H1 (cell line): Measurements from ENCODE around the gene CNIH3. TPM values are rescaled to one million over a fixed set of nuclear protein-coding genes. Genes with fewer than 3 reads are reported as not detected.

Experiments used
- CTCF ChIA-PET: fragments of 300-600 bp; sonication (Branson Sonifier 250); formaldehyde crosslinking; loops from one replicate; lab custom pipeline; 2021; ENCODE audit not compliant: partially characterized antibody; lab: Charles Lee
- POLR2A ChIA-PET: fragments of 300-600 bp; sonication (Branson Sonifier 250); formaldehyde crosslinking; loops from one replicate; lab custom pipeline; 2021; ENCODE audit warnings: inconsistent platforms; ENCODE audit not compliant: partially characterized antibody; lab: Charles Lee
- DNase-seq, 2 experiments: peaks; one replicate each; pipeline versions ENCODE4 v3.0.0 to v3.0.0-alpha.2; 2010 to 2022; ENCODE audit warnings: low spot score in 2 of 2, low read depth in 1 of 2, mixed read lengths in 1 of 2
- FAIRE-seq: peaks from 2 replicates; lab custom pipeline; 2011; peaks lifted over from hg19 to GRCh38; lab: Jason Lieb, UNC
- H2AFZ ChIP-seq: 2 replicates; pipeline ENCODE4 v1.8.1; 2012; ENCODE audit warnings: low read length, inconsistent platforms
- H2AK5ac ChIP-seq: 2 replicates; pipeline ENCODE4 v1.6.1; 2013; ENCODE audit warnings: low read depth, low read length
- H2BK120ac ChIP-seq: replicated peaks from 2 replicates; pipeline ENCODE3; 2013; ENCODE audit warnings: low read depth, low read length, inconsistent platforms
- H2BK12ac ChIP-seq: 2 replicates; pipeline ENCODE4 v1.6.1; 2013; ENCODE audit warnings: low read depth, low read length
- H2BK15ac ChIP-seq: 2 replicates; pipeline ENCODE4 v1.6.1; 2013; ENCODE audit warnings: low read length
- H2BK20ac ChIP-seq: 2 replicates; pipeline ENCODE4 v1.6.1; 2013; ENCODE audit warnings: low read length
- H2BK5ac ChIP-seq: 2 replicates; pipeline ENCODE4 v1.6.1; 2013; ENCODE audit warnings: low read depth, low read length
- H3K14ac ChIP-seq: 2 replicates; pipeline ENCODE4 v1.6.1; 2013; ENCODE audit warnings: inconsistent platforms; ENCODE audit not compliant: insufficient read length
- H3K18ac ChIP-seq: 2 replicates; pipeline ENCODE4 v1.6.1; 2013; ENCODE audit warnings: low read length; ENCODE audit errors: extremely low read depth
- H3K23ac ChIP-seq: 2 replicates; pipeline ENCODE4 v1.6.1; 2013; ENCODE audit warnings: inconsistent platforms; ENCODE audit not compliant: insufficient read length
- H3K23me2 ChIP-seq: 2 replicates; pipeline ENCODE4 v1.6.1; 2013; ENCODE audit warnings: low read depth, low read length
- H3K27ac ChIP-seq: 2 replicates; pipeline ENCODE4 v1.6.1; 2011; ENCODE audit warnings: low read depth, low read length, inconsistent platforms
- H3K27me3 ChIP-seq, 4 experiments: replicated peaks in 1 of 4; 1 replicate in 1 of 4; 2 replicates in 3 of 4; pipeline versions ENCODE4 v1.6.1 to v1.8.1; 2011 to 2013; ENCODE audit warnings: low read length in 3 of 4, mild to moderate bottlenecking in 3 of 4, inconsistent platforms in 2 of 4, mixed read lengths in 2 of 4, moderate library complexity in 1 of 4; ENCODE audit not compliant: control insufficient read depth in 3 of 4, insufficient read depth in 3 of 4; ENCODE audit errors: extremely low read depth in 1 of 4
- H3K36me3 ChIP-seq, 4 experiments: 2 replicates each; pipeline versions ENCODE4 v1.6.1 to v1.8.1; 2011 to 2013; ENCODE audit warnings: mild to moderate bottlenecking in 4 of 4, low read length in 3 of 4, moderate library complexity in 2 of 4, control low read depth in 1 of 4, inconsistent platforms in 1 of 4; ENCODE audit not compliant: insufficient read depth in 4 of 4, control insufficient read depth in 2 of 4
- H3K4ac ChIP-seq: replicated peaks from 2 replicates; pipeline ENCODE3; 2013; ENCODE audit warnings: low read length, low read depth, mixed read lengths, inconsistent platforms; ENCODE audit not compliant: insufficient read length
- H3K4me1 ChIP-seq, 4 experiments: replicated peaks in 1 of 4; 1 replicate in 1 of 4; 2 replicates in 3 of 4; pipeline versions ENCODE4 v1.6.1 to v1.8.1; 2011 to 2013; ENCODE audit warnings: low read length in 3 of 4, inconsistent platforms in 2 of 4, mixed read lengths in 1 of 4; ENCODE audit not compliant: insufficient read depth in 4 of 4, control insufficient read depth in 3 of 4
- H3K4me2 ChIP-seq, 2 experiments: 2 replicates each; pipeline versions ENCODE4 v1.6.1 to v1.8.1; 2011 to 2013; ENCODE audit warnings: low read depth in 2 of 2, low read length in 2 of 2, control low read depth in 1 of 2, inconsistent platforms in 1 of 2, mild to moderate bottlenecking in 1 of 2; ENCODE audit not compliant: insufficient read depth in 1 of 2
- H3K4me3 ChIP-seq, 4 experiments: fragments of 200-600, 300-600 bp in 1 of 4; sonication (generic), shearing (Covaris generic), sonication (Bioruptor Twin) in 1 of 4; 2 replicates each; pipeline versions ENCODE4 v1.5.1 to v1.8.1; 2011 to 2016; ENCODE audit warnings: low read length in 4 of 4, low read depth in 3 of 4, control low read depth in 2 of 4, inconsistent platforms in 2 of 4, mild to moderate bottlenecking in 2 of 4, mixed read lengths in 1 of 4, moderate library complexity in 1 of 4; ENCODE audit not compliant: insufficient read depth in 2 of 4; ENCODE audit errors: extremely low read depth in 1 of 4
- H3K56ac ChIP-seq: replicated peaks from 2 replicates; pipeline ENCODE3; 2013; ENCODE audit warnings: low read depth, mild to moderate bottlenecking, mixed read lengths, low read length, inconsistent platforms; ENCODE audit not compliant: insufficient read length
- H3K79me1 ChIP-seq: 2 replicates; pipeline ENCODE4 v1.6.1; 2013; ENCODE audit warnings: low read depth, low read length, control low read depth
- H3K79me2 ChIP-seq, 2 experiments: 2 replicates each; pipeline versions ENCODE4 v1.6.1 to v1.8.1; 2012 to 2013; ENCODE audit warnings: low read length in 2 of 2, mild to moderate bottlenecking in 2 of 2, inconsistent platforms in 1 of 2; ENCODE audit not compliant: insufficient read depth in 2 of 2, control insufficient read depth in 1 of 2
- H3K9ac ChIP-seq, 4 experiments: replicated peaks in 1 of 4; 1 replicate in 1 of 4; 2 replicates in 3 of 4; pipeline versions ENCODE4 v1.6.1 to v1.8.1; 2011 to 2013; ENCODE audit warnings: low read depth in 3 of 4, low read length in 3 of 4, control low read depth in 2 of 4, mild to moderate bottlenecking in 2 of 4, moderate library complexity in 2 of 4, inconsistent platforms in 1 of 4; ENCODE audit errors: extremely low read depth in 1 of 4
- H3K9me3 ChIP-seq, 2 experiments: 2 replicates each; pipeline versions ENCODE4 v1.6.1 to v1.8.1; 2012 to 2013; ENCODE audit warnings: mild to moderate bottlenecking in 2 of 2, moderate library complexity in 2 of 2, control low read depth in 1 of 2, inconsistent platforms in 1 of 2, low read depth in 1 of 2, low read length in 1 of 2, mixed read lengths in 1 of 2; ENCODE audit not compliant: insufficient read depth in 2 of 2
- H4K20me1 ChIP-seq, 2 experiments: replicated peaks in 1 of 2; 2 replicates each; pipeline versions ENCODE3 to v1.8.1; 2011 to 2013; ENCODE audit warnings: inconsistent platforms in 2 of 2, low read length in 2 of 2, mild to moderate bottlenecking in 1 of 2; ENCODE audit not compliant: insufficient read depth in 2 of 2, control insufficient read depth in 1 of 2
- H4K5ac ChIP-seq: 2 replicates; pipeline ENCODE4 v1.6.1; 2013; ENCODE audit warnings: low read length, low read depth, mixed read lengths, inconsistent platforms; ENCODE audit not compliant: insufficient read length
- H4K8ac ChIP-seq: 2 replicates; pipeline ENCODE4 v1.8.0; 2013; ENCODE audit warnings: mild to moderate bottlenecking, moderate library complexity, low read length, inconsistent platforms; ENCODE audit not compliant: insufficient read depth; ENCODE audit errors: extremely low read depth
- H4K91ac ChIP-seq: replicated peaks from 2 replicates; pipeline ENCODE3; 2013; ENCODE audit warnings: low read length, mixed read lengths, inconsistent platforms; ENCODE audit not compliant: insufficient read length
- JUND ChIP-seq: IDR thresholded peaks from 2 replicates; pipeline ENCODE4 v1.6.1; 2011; ENCODE audit warnings: mild to moderate bottlenecking, improper control_type of control experiment, low read length
- POU5F1 ChIP-seq: IDR thresholded peaks from 2 replicates; pipeline ENCODE4 v1.6.1; 2011; ENCODE audit warnings: low read depth, mild to moderate bottlenecking, low read length, moderate library complexity
- RAD21 ChIP-seq, 2 experiments: IDR thresholded peaks in 1 of 2; conservative IDR thresholded peaks in 1 of 2; 2 replicates each; pipeline ENCODE4 v1.6.1; 2011; ENCODE audit warnings: low read depth in 2 of 2, low read length in 2 of 2, improper control_type of control experiment in 1 of 2, inconsistent platforms in 1 of 2, mild to moderate bottlenecking in 1 of 2, moderate library complexity in 1 of 2
- SIN3A ChIP-seq, 2 experiments: IDR thresholded peaks in 1 of 2; conservative IDR thresholded peaks in 1 of 2; 2 replicates each; pipeline ENCODE4 v1.6.1; 2011 to 2012; ENCODE audit warnings: low read length in 2 of 2, improper control_type of control experiment in 1 of 2, low read depth in 1 of 2, mild to moderate bottlenecking in 1 of 2
- TAF1 ChIP-seq: IDR thresholded peaks from 2 replicates; pipeline ENCODE4 v1.6.1; 2011; ENCODE audit warnings: mild to moderate bottlenecking, low read depth, low read length
- TAF7 ChIP-seq: optimal IDR thresholded peaks from 2 replicates; pipeline ENCODE3; 2011; ENCODE audit warnings: low read depth, mild to moderate bottlenecking, inconsistent platforms, low read length, moderate library complexity, borderline replicate concordance
- YY1 ChIP-seq: IDR thresholded peaks from 2 replicates; pipeline ENCODE4 v1.6.1; 2011; ENCODE audit warnings: low read depth, mild to moderate bottlenecking, low read length
- WGBS, 2 experiments: shearing (Covaris generic) in 1 of 2; methylation state at CpG; one replicate each; pipeline versions ENCODE4 v1.1.6 to v1.1.7; 2013 to 2015; ENCODE audit warnings: low lambda C conversion rate in 2 of 2, mixed read lengths in 2 of 2, inconsistent platforms in 1 of 2, low coverage in 1 of 2, missing lambda C conversion rate in 1 of 2; ENCODE audit not compliant: insufficient replicate concordance in 2 of 2, insufficient coverage in 1 of 2, insufficient read length in 1 of 2; ENCODE audit errors: extremely low coverage in 1 of 2, missing lambda C conversion rate in 1 of 2; 5-methylcytosine and 5-hydroxymethylcytosine counted together
- polyA plus RNA-seq, 7 experiments: library from polyadenylated mRNA; depleted of rRNA in 3 of 7; stranded (reverse) in 5 of 7; unstranded in 2 of 7; fragments of >200 nt in 5 of 7; fragments of 200-250 nt in 2 of 7; gene quantifications; 1 replicate in 5 of 7; 2 replicates in 1 of 7; 4 replicates in 1 of 7; pipeline versions ENCODE4 v1.2.1 to v1.2.3, GENCODE V29; 2011 to 2013; ENCODE audit warnings: missing spikeins in 2 of 7, mixed read lengths in 2 of 7
- total RNA-seq: library from RNA; stranded (reverse); fragmentation: NEBNext Ultra II Directional; extraction: Animal tissue kit (Norgen Biotek cat#: 25700); gene quantifications from 2 replicates; pipeline ENCODE4 v1.2.1, GENCODE V29; 2021
- TF ChIP-seq, protein P1 (sequence below), 3 experiments: IDR thresholded peaks; 1 replicate in 2 of 3; 2 replicates in 1 of 3; pipeline versions ENCODE4 v1.5.1 to v1.6.1; 2011; ENCODE audit warnings: low read length in 3 of 3, mild to moderate bottlenecking in 3 of 3, inconsistent platforms in 2 of 3, low read depth in 1 of 3, moderate library complexity in 1 of 3; ENCODE audit not compliant: insufficient read depth in 1 of 3; ENCODE audit errors: control extremely low read depth in 1 of 3

Gene CNIH3
- total and polyA plus RNA-seq, 2 of the 8 experiments (the other 6 are each of a cell fraction or from before 2014, with no cell fraction given): 3.7 to 5.6 TPM

DNA sequence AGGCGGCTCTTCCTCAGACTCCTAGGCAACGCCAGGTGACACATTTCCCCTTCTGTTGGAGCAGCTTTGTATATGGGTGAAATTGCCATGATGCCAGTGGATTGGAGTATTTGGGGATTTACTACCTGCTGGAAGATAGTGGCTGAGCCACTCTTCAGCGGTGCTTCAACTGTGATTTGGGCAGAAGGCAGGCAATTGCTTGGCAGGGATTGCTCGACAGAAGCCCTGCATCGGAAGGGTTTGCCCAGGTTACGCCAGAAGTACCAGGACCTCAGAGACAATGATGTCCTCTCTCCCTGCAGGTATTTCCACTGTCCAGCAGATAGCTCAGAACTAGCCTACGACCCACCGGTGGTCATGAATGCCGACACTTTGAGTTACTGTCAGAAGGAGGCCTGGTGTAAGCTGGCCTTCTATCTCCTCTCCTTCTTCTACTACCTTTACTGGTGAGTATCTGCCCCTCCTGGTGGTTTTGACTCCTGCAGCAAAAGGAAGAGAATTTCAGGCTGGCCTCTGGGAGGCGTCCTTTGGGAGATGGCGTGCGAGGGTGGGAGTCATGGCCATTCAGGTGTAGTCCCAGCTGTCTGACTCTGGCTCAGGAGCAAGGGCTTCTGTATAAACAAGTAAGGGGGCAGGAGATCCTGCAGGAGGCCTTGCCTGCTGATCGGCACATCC, 118.3 kb downstream of the CNIH3 start:
- Histone ChIP-seq H2AFZ (no peak overlapping the region), H2AK5ac (no peak overlapping the region), H2BK20ac (no peak overlapping the region), H4K91ac (peak overlapping the region; percentile 10), H3K27me3 (peaks cover 0 to 2% (median 0%) of the 10 kb centered on the region in 4 experiments; a peak in 1 of 7 replicates), H2BK12ac (no peak overlapping the region), H4K5ac (no peak overlapping the region), H3K4ac (peak overlapping the region; percentile 58), H3K18ac (no peak overlapping the region), H3K36me3 (no peaks in the 10 kb centered on the region), H4K8ac (no peak overlapping the region), H3K4me2 (no peak overlapping the region), H4K20me1 (no peaks in the 10 kb centered on the region), H3K56ac (no peak overlapping the region), H3K4me3 (no peak overlapping the region), H2BK120ac (no peak overlapping the region), H3K79me1 (no peaks in the 10 kb centered on the region; the same call in 1 of the 2 replicates), H2BK15ac (no peak overlapping the region), H2BK5ac (no peak overlapping the region), H3K9me3 (no peaks in the 10 kb centered on the region), H3K9ac (no peak overlapping the region), H3K23me2 (no peaks in the 10 kb centered on the region), H3K79me2 (no peaks in the 10 kb centered on the region), H3K4me1 (peaks cover 12 to 26% (median 13%) of the 10 kb centered on the region in 4 experiments), H3K14ac (no peak overlapping the region), H3K23ac (no peak overlapping the region), H3K27ac (no peak overlapping the region)
- TF ChIP-seq POU5F1 (no peak), TAF7 (peak; percentile 23), TAF1 (0 out of 2 replicates have a peak, but pooled peaks have one; percentile 10), RAD21 (IDR thresholded peaks at IDR 0.05 in 1 of 2, conservative IDR thresholded peaks at IDR 0.05 in 1 of 2; ENCODE audit: low read depth in 2 of 2, low read length in 2 of 2) (peak; percentile 60 to 78), JUND (no peak), SIN3A (conservative IDR thresholded peaks at IDR 0.05 in 1 of 2, IDR thresholded peaks at IDR 0.05 in 1 of 2; ENCODE audit: low read depth in 1 of 2, low read length in 2 of 2) (no peak), YY1 (0 out of 2 replicates have a peak, but pooled peaks have one; percentile 11)
- TF ChIP-seq, protein P1, sequence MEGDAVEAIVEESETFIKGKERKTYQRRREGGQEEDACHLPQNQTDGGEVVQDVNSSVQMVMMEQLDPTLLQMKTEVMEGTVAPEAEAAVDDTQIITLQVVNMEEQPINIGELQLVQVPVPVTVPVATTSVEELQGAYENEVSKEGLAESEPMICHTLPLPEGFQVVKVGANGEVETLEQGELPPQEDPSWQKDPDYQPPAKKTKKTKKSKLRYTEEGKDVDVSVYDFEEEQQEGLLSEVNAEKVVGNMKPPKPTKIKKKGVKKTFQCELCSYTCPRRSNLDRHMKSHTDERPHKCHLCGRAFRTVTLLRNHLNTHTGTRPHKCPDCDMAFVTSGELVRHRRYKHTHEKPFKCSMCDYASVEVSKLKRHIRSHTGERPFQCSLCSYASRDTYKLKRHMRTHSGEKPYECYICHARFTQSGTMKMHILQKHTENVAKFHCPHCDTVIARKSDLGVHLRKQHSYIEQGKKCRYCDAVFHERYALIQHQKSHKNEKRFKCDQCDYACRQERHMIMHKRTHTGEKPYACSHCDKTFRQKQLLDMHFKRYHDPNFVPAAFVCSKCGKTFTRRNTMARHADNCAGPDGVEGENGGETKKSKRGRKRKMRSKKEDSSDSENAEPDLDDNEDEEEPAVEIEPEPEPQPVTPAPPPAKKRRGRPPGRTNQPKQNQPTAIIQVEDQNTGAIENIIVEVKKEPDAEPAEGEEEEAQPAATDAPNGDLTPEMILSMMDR (IDR thresholded peaks at IDR 0.05; ENCODE audit: control extremely low read depth in 1 of 3, insufficient read depth in 1 of 3, low read depth in 1 of 3, low read length in 3 of 3): peak; percentile 47 to 99 (median 79)
- FAIRE-seq (peak; percentile 7), DNase-seq (no peak)
- POLR2A ChIA-PET: interaction anchor here (0.7 kb wide), 1 partner anchor 138 kb away, joined by 3 read pairs; no protein-coding TSS in a partner anchor
- CTCF ChIA-PET: interaction anchor here (0.7 to 7.6 kb wide), 24 partner anchors 9 to 228 kb away, joined by 3 to 91 read pairs (median 4); no protein-coding TSS in a partner anchor
- 84% methylated on average over 13 of the region's 13 CpGs; no CpG with 5 or more reads in 1 of the 2 experiments for WGBS, 2 experiments
